Measurements from ENCODE around the gene IMP3.

Gene IMP3

GRCh38 chr15:75616766-75617165 lies 23.3 kb downstream of the IMP3 start:
- DNase-seq: no peak

- no peak for DNase-seq
Observed at GRCh38 chr15:75606711-75607699, 33.0 kb downstream of the IMP3 start.

GRCh38 chr15:75606026-75606425 lies 34.0 kb downstream of the IMP3 start:
- no peak for DNase-seq

- no peak for DNase-seq
Observed at GRCh38 chr15:75599401-75599800, 40.6 kb downstream of the IMP3 start.

- no peak for DNase-seq
Observed at GRCh38 chr15:75598361-75598760, 41.7 kb downstream of the IMP3 start.

GRCh38 chr15:75597667-75598341 lies 42.2 kb downstream of the IMP3 start:
- no peak for DNase-seq

GRCh38 chr15:75596703-75597345 lies 43.2 kb downstream of the IMP3 start:
- no peak for DNase-seq

- no peak for DNase-seq
Observed at GRCh38 chr15:75594276-75594675, 45.7 kb downstream of the IMP3 start.

GRCh38 chr15:75591655-75592364 lies 48.2 kb downstream of the IMP3 start:
- DNase-seq: no peak

- DNase-seq: no peak
Observed at GRCh38 chr15:75590239-75590638, 49.8 kb downstream of the IMP3 start.
